H7 (cell line): ENCODE data around the gene BRAP. TPM values are rescaled to one million over a fixed set of nuclear protein-coding genes. Genes with fewer than 3 reads are reported as not detected.
"Not testable (repeated sequence)": the region's sequence is repeated elsewhere in the genome, so short reads cannot be mapped to it uniquely, and the experiment has no call there.

ENCODE experiments used
- DNase-seq: peaks from one replicate; pipeline ENCODE4 v3.0.0; 2012
- H3K27me3 ChIP-seq: 2 replicates; pipeline ENCODE4 v1.6.0; 2011; ENCODE audit warnings: mild to moderate bottlenecking, low read length; ENCODE audit not compliant: control insufficient read depth, insufficient read depth
- H3K36me3 ChIP-seq: replicated peaks from 2 replicates; pipeline ENCODE4 v1.5.1; 2011; ENCODE audit warnings: low read length; ENCODE audit not compliant: control insufficient read depth, insufficient read depth
- H3K4me3 ChIP-seq: 2 replicates; pipeline ENCODE4 v1.5.1; 2011; ENCODE audit warnings: low read depth, mild to moderate bottlenecking, control low read depth, low read length, moderate library complexity; ENCODE audit not compliant: insufficient read depth
- total RNA-seq: library from RNA; depleted of rRNA; stranded (reverse); fragments of >200 nt; shearing (Covaris generic); gene quantifications from 2 replicates; pipeline ENCODE4 v1.2.3, GENCODE V29; 2014

Gene BRAP
- total RNA-seq, 1 experiment from 2014 or later, result 15.6 TPM

GRCh38 chr12:111607239-111607638 lies 78.5 kb downstream of the BRAP start:
- H3K36me3 ChIP-seq, result no peaks in the 10 kb centered on the region
- no peak overlapping the region for H3K4me3 ChIP-seq
- DNase-seq, result peak; percentile 28
- no peaks in the 10 kb centered on the region for H3K27me3 ChIP-seq

- no peak for DNase-seq
- no peaks in the 10 kb centered on the region for H3K27me3 ChIP-seq
- H3K4me3 ChIP-seq, result no peak overlapping the region
- H3K36me3 ChIP-seq, result no peaks in the 10 kb centered on the region
Observed at GRCh38 chr12:111606767-111607230, 79.0 kb downstream of the BRAP start.

DNA sequence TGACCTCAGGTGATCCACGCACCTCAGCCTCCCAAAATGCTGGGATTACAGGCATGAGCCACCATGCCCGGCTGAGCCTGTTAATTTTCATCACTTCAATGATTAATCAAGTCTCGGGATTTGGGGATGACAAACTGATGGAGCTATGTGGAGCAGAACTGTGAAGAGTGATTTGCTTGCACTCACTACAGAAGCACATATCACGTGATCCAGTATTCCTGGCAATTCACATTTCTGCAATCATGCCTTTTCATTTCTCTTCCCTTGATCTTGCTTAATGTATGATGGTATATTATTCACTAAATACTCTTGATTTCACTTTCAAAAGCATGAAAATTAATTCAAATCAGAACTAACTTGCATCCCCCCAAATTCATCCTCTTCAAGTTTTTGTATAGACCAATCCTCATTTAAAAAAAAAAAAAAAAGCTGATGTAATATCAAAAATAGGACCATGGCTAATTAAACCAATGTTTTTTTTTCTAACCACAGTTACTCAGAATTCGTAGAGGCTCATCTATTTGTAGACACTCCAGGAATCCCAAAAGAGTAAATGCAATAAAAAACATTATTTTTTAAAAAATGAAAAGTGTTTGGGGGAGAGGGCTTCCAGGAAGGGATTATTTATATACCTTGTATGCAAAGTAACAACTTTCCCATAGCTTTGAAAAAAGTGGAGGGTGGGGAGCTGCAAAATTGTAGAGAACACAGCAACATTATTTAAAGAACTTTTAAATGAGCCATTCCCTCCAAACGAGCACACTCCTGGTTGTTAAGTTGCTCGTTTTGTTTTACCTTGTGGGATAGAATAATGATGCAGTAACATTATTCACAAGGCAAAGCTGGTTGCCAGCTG lies 79.6 kb downstream of the BRAP start:
- Histone ChIP-seq H3K36me3 (no peaks in the 10 kb centered on the region), H3K27me3 (no peaks in the 10 kb centered on the region), H3K4me3 (no peak overlapping the region)
- no peak for DNase-seq

DNA sequence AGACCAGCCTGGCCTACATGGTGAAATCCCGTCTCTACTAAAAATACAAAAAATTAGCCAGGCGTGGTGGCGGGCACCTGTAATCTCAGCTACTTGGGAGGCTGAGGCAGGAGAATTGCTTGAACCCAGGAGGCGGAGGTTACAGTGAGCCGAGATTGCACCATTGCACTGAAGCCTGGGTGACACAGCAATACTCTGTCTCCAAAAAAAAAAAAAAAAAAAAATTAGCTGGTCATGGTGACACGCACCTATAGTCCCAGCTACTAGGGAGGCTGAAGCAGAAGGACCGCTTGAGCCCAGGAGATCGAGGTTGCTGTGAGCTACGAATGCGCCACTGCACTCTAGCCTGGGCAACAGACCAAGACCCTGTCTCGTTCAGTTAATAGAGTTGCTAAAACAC lies 82.9 kb downstream of the BRAP start:
- H3K27me3 ChIP-seq, H3K4me3 ChIP-seq, H3K36me3 ChIP-seq, DNase-seq: not testable (repeated sequence)

DNA sequence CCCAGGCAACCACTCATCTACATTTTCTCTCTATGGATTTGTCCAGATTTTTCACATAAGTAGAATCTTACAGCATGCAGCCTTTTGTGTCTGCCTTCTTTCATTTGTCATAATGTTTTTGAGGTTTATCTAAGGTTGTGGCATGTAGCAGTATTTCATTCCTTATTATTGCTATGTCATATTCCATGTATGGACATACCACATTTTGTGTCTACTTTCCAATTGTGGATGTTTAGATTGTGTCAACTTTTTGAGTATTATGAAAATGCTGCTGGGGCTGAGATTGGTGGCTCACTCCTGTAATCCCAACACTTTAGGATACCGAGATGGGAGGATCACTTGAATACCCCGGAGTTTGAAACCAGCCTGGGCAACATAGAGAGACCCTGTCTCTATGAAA lies 83.4 kb downstream of the BRAP start:
- no peak for DNase-seq
- no peak overlapping the region for H3K4me3 ChIP-seq
- no peaks in the 10 kb centered on the region for H3K36me3 ChIP-seq
- H3K27me3 ChIP-seq, result no peaks in the 10 kb centered on the region

DNA sequence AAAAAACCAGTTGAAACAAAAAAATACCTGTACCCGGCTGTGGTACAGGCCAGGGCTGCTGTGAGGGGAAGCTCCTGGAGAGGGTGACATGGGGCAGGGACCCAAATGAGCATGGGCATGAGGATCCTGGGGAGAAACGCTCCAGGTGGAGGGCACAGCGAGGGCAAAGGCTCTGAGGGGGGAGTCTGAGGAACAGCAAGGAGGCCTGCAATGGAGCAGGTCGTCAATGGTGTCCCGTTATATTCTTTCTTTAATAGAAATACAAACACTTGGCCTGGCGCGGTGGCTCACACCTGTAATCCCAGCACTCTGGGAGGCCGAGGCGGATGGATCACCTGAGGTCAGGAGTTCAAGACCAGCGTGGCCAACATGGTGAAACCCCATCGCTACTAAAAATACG lies 84.8 kb downstream of the BRAP start:
- not testable (repeated sequence) for DNase-seq, H3K4me3 ChIP-seq, H3K27me3 ChIP-seq, H3K36me3 ChIP-seq

DNA sequence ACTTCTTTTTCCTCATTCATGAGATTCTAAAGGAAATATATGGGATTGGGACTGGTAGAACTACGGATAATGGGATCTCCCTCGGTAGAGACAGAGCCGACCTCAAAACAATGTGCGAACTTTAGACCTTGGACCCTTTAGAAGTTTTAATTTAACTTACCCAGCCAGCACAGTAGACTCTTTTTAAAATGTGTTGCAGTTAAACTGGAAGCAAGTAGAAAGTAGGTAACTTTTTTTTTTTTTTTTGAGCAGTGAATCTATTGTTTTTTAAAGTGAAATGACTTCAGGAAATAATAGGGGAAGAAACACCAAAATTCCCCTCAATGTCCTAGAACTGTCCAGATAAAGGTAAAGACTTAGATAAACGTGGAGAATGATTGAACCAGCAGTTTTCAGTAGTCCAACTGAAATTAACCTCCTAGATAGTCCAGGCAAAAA lies 85.5 kb downstream of the BRAP start:
- H3K36me3 ChIP-seq, result no peaks in the 10 kb centered on the region
- H3K4me3 ChIP-seq, result peak overlapping the region; percentile 89
- DNase-seq, result no peak
- no peaks in the 10 kb centered on the region for H3K27me3 ChIP-seq

DNA sequence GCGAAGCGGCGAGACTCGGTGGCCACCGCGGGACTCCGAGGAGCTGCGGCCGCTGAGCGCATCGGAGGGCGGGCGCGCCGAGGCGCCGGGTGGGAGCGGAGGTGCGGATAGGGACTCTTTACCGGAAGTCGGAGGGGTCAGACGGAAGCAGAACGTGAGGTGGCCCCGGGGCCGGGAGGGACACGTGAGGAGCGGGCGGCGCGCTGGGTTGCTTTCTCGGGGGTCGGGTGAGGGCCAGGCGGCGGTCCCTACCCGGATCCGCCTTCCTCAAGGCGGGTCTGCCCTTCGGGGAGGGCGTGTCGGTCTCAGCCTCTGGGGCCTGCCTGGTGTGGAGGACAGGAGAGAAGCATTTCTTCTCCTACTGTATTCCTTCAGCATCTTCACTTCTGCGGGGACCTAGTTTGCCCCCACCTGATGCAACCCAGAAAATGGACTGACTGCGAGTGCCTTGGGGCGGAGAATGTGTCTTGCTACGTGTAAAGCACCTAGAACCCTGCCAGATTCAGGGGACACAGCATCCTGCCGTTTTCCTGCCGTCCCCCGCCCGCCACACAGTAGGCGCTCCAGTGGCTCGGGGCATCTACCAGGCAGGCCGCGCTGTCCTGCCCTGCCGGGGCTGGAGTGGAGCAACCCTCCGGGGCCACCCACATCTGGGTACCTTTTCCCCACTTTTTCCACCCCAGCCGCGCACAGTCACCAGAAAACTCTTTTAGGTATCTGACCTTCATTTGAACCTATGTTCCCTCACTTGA lies 86.1 kb downstream of the BRAP start:
- no peaks in the 10 kb centered on the region for H3K36me3 ChIP-seq
- H3K4me3 ChIP-seq, result peak overlapping the region; percentile 89
- no peaks in the 10 kb centered on the region for H3K27me3 ChIP-seq
- peak; percentile 98 for DNase-seq

- Histone ChIP-seq H3K36me3 (no peaks in the 10 kb centered on the region), H3K27me3 (no peaks in the 10 kb centered on the region), H3K4me3 (peak within 1 kb of the TSS; percentile 89)
- DNase-seq, result peak; percentile 98
Observed at GRCh38 chr12:111598637-111599452, 86.9 kb downstream of the BRAP start, which contains the start of gene ATXN2. Gene ATXN2 (minus strand): TSS chr12:111599315. CDS start chr12:111599034, 281 bp downstream.

DNA sequence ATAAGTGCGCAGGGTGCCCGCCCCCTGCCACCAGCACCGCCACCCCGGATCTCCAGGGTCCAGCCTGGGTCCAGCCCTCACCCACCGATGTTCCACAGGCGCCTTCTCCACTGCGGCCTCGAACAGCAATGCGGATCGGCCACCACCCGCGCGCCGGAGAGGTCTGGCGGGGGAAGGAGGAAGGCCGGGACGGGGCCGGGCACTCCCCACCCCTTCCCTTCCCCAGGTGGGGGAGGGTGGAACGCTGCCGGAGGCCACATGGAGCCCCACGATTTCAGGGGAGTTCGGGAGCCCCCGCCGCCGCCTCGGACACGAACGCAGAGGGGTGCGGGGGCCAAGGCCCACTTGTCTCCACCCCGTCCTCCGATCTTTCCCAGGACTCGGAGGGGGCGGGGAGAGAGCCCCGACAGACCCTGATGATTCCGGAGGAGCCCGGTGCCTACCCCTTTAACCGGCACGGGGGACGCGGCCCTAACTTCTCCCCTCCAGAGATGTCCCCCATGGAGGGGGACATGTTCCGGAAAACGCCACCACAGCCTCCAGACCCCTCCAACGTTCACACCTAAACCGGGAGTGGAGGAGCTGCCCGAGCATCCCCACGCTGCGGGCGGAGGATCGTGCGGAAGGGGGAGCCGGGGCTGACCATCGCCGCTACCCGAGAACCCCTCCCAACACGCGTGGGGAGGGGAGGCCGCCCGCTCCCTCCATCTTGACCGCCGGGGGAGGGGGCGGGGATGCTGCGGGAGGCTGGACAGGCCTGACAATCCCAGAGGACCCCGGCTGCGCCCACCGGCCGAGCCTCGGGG lies 87.7 kb downstream of the BRAP start:
- peak; percentile 83 for DNase-seq

GRCh38 chr12:111596985-111597830 lies 88.5 kb downstream of the BRAP start:
- peak; percentile 77 for DNase-seq
- Histone ChIP-seq H3K4me3 (peak overlapping the region; percentile 89), H3K36me3 (no peaks in the 10 kb centered on the region), H3K27me3 (no peaks in the 10 kb centered on the region)

More for the DNA sequence above, 87.7 kb downstream of the BRAP start:
- H3K36me3 ChIP-seq, result no peaks in the 10 kb centered on the region
- H3K27me3 ChIP-seq, result no peaks in the 10 kb centered on the region
- H3K4me3 ChIP-seq, result peak overlapping the region; percentile 89

- H3K4me3 ChIP-seq, DNase-seq, H3K36me3 ChIP-seq, H3K27me3 ChIP-seq: not testable (repeated sequence)
Observed at GRCh38 chr12:111595341-111595835, 90.4 kb downstream of the BRAP start.
